Keratinocyte (primary cell): Measurements from ENCODE around the gene PXDN. TPM values are rescaled to one million over a fixed set of nuclear protein-coding genes. Genes with fewer than 3 reads are reported as not detected.
A peak's percentile ranks its signal among the peaks of the same experiment; 100 is the strongest.

Experiments
- DNase-seq: peaks from one replicate; pipeline ENCODE4 v3.0.0-alpha.2; 2011; ENCODE audit warnings: low read depth, missing footprints, low spot score
- FAIRE-seq: peaks from 2 replicates; lab custom pipeline; 2011; peaks lifted over from hg19 to GRCh38; lab: Jason Lieb, UNC
- H2AFZ ChIP-seq: 2 replicates; pipeline ENCODE4 v1.6.0; 2012; ENCODE audit warnings: low read length, control low read depth, inconsistent platforms; ENCODE audit not compliant: control insufficient read depth
- H3K27ac ChIP-seq: 2 replicates; pipeline ENCODE4 v1.5.1; 2011; ENCODE audit warnings: low read length; ENCODE audit not compliant: control insufficient read depth, insufficient read depth
- H3K27me3 ChIP-seq: 3 replicates; pipeline ENCODE4 v1.6.0; 2011; ENCODE audit warnings: low read length; ENCODE audit not compliant: control insufficient read depth, insufficient read depth; ENCODE audit errors: extremely low read depth
- H3K36me3 ChIP-seq, 2 experiments: 2 replicates in 1 of 2; 3 replicates in 1 of 2; pipeline ENCODE4 v1.5.1; 2011; ENCODE audit warnings: low read length in 2 of 2, mild to moderate bottlenecking in 1 of 2; ENCODE audit not compliant: control insufficient read depth in 2 of 2, insufficient read depth in 2 of 2; ENCODE audit errors: extremely low read depth in 1 of 2
- H3K4me1 ChIP-seq: 3 replicates; pipeline ENCODE4 v1.5.1; 2011; ENCODE audit warnings: low read length; ENCODE audit not compliant: control insufficient read depth, insufficient read depth; ENCODE audit errors: extremely low read depth
- H3K4me2 ChIP-seq: 3 replicates; pipeline ENCODE4 v1.6.0; 2011; ENCODE audit warnings: low read depth, low read length; ENCODE audit not compliant: control insufficient read depth, insufficient read depth; ENCODE audit errors: extremely low read depth
- H3K4me3 ChIP-seq, 3 experiments: fragments of 200-600 bp in 1 of 3; sonication (generic) in 1 of 3; 2 replicates in 2 of 3; 3 replicates in 1 of 3; pipeline ENCODE4 v1.5.1; 2011 to 2016; ENCODE audit warnings: low read length in 3 of 3, mild to moderate bottlenecking in 3 of 3, control low read depth in 2 of 3, inconsistent platforms in 1 of 3, low read depth in 1 of 3, mixed read lengths in 1 of 3, mixed run types in 1 of 3, moderate library complexity in 1 of 3; ENCODE audit not compliant: control insufficient read depth in 2 of 3, insufficient read depth in 2 of 3; ENCODE audit errors: extremely low read depth in 1 of 3
- H3K79me2 ChIP-seq: 2 replicates; pipeline ENCODE4 v1.6.0; 2012; ENCODE audit warnings: low read length; ENCODE audit not compliant: control insufficient read depth, insufficient read depth
- H3K9ac ChIP-seq: 3 replicates; pipeline ENCODE4 v1.6.0; 2011; ENCODE audit warnings: low read length; ENCODE audit not compliant: control insufficient read depth, insufficient read depth; ENCODE audit errors: extremely low read depth
- H3K9me1 ChIP-seq: 3 replicates; pipeline ENCODE4 v1.6.0; 2011; ENCODE audit warnings: low read length; ENCODE audit not compliant: control insufficient read depth, insufficient read depth; ENCODE audit errors: extremely low read depth
- H3K9me3 ChIP-seq: 2 replicates; pipeline ENCODE4 v1.5.1; 2012; ENCODE audit warnings: low read depth, low read length; ENCODE audit not compliant: control insufficient read depth
- H4K20me1 ChIP-seq: 3 replicates; pipeline ENCODE4 v1.6.0; 2011; ENCODE audit warnings: low read length; ENCODE audit not compliant: control insufficient read depth, insufficient read depth; ENCODE audit errors: extremely low read depth
- CTCF ChIP-seq, 3 experiments: IDR thresholded peaks in 1 of 3; conservative IDR thresholded peaks in 1 of 3; optimal IDR thresholded peaks in 1 of 3; 2 replicates in 2 of 3; 3 replicates in 1 of 3; pipeline versions ENCODE3 to v1.5.1; 2011; ENCODE audit warnings: low read length in 3 of 3, mild to moderate bottlenecking in 3 of 3, moderate library complexity in 2 of 3, control low read depth in 1 of 3, inconsistent platforms in 1 of 3; ENCODE audit not compliant: insufficient read depth in 2 of 3; ENCODE audit errors: extremely low read depth in 1 of 3
- EZH2 ChIP-seq: IDR thresholded peaks from one replicate; pipeline ENCODE4 v1.6.1; 2012; ENCODE audit warnings: inconsistent platforms, mild to moderate bottlenecking, low read length, moderate library complexity
- dilution Hi-C: fragments of 300-500 bp; cut with MboI; formaldehyde crosslinking; loops from one replicate; pipeline ENCODE4 v1.7.0; 2020; ENCODE audit warnings: low sequenced_read_pairs; ENCODE audit not compliant: extremely low pct_ligation_motif_present
- polyA plus RNA-seq, 5 experiments: library from polyadenylated mRNA; depleted of rRNA in 3 of 5; stranded (reverse) in 3 of 5; stranded (forward) in 1 of 5; unstranded in 1 of 5; fragments of >200 nt; gene quantifications; 1 replicate in 1 of 5; 2 replicates in 3 of 5; 3 replicates in 1 of 5; pipeline versions ENCODE4 v1.2.1 to v1.2.3, GENCODE V29; 2011 to 2012; ENCODE audit warnings: missing spikeins in 2 of 5, low read depth in 1 of 5, low replicate concordance in 1 of 5

PXDN gene
- polyA plus RNA-seq, 1 donor (not counting 4 experiments of a cell fraction or from before 2014, with no cell fraction given) = 36.7 TPM

- Histone ChIP-seq H3K4me3 (no peak overlapping the region), H3K9ac (no peak overlapping the region), H3K27me3 (no peaks in the 10 kb centered on the region), H3K27ac (no peak overlapping the region), H2AFZ (no peak overlapping the region), H3K4me1 (peaks cover 13% of the 10 kb centered on the region), H4K20me1 (no peaks in the 10 kb centered on the region), H3K36me3 (peaks cover 2 to 12% of the 10 kb centered on the region in 2 experiments), H3K9me1 (no peaks in the 10 kb centered on the region), H3K79me2 (no peaks in the 10 kb centered on the region), H3K4me2 (no peak overlapping the region), H3K9me3 (no peaks in the 10 kb centered on the region)
- dilution Hi-C loops = no loop called here
- peak; percentile 71 for FAIRE-seq
- no peak for DNase-seq
- TF ChIP-seq CTCF (optimal IDR thresholded peaks at IDR 0.05 in 1 of 3, IDR thresholded peaks at IDR 0.05 in 1 of 3, conservative IDR thresholded peaks at IDR 0.05 in 1 of 3; ENCODE audit: extremely low read depth in 1 of 3, insufficient read depth in 2 of 3, low read length in 3 of 3) (no peak), EZH2 (no peak)
Measured at GRCh38 chr2:1638281-1638860, 105.9 kb downstream of the PXDN start.

GRCh38 chr2:1636791-1637415, 107.4 kb downstream of the PXDN start:
- dilution Hi-C loops = no loop called here
- TF ChIP-seq EZH2 (no peak), CTCF (optimal IDR thresholded peaks at IDR 0.05 in 1 of 3, IDR thresholded peaks at IDR 0.05 in 1 of 3, conservative IDR thresholded peaks at IDR 0.05 in 1 of 3; ENCODE audit: extremely low read depth in 1 of 3, insufficient read depth in 2 of 3, low read length in 3 of 3) (no peak)
- no peaks in the 10 kb centered on the region for H3K9me3 ChIP-seq
- H3K9me1 ChIP-seq = no peaks in the 10 kb centered on the region
- no peaks in the 10 kb centered on the region for H3K79me2 ChIP-seq
- H3K4me1 ChIP-seq = peaks cover 22% of the 10 kb centered on the region
- peaks cover 0 to 13% of the 10 kb centered on the region in 2 experiments for H3K36me3 ChIP-seq
- no peak overlapping the region for H3K4me3 ChIP-seq
- no peaks in the 10 kb centered on the region for H4K20me1 ChIP-seq
- DNase-seq (no peak), FAIRE-seq (no peak)
- no peak overlapping the region for H3K9ac ChIP-seq
- no peak overlapping the region for H2AFZ ChIP-seq
- no peak overlapping the region for H3K27ac ChIP-seq
- no peaks in the 10 kb centered on the region for H3K27me3 ChIP-seq
- H3K4me2 ChIP-seq = no peak overlapping the region
